ENCODE measurements around the gene KCNJ9.

GRCh38 chr1:160123726-160124125 is 42.4 kb downstream of the KCNJ9 start:
- TF ChIP-seq CTCF (IDR thresholded peaks at IDR 0.05; ENCODE audit: insufficient read depth, low read depth, low read length): no peak
- no peak for TF ChIP-seq EZH2 (IDR thresholded peaks at IDR 0.05; ENCODE audit: insufficient read depth, low read length)

Data from astrocyte (in vitro differentiated cells and primary cell).